ENCODE results near the gene GCG. TPM values are rescaled to one million over a fixed set of nuclear protein-coding genes. Genes with fewer than 3 reads are reported as not detected.

Gene GCG
- total RNA-seq, 1 donor from 2014 or later = not detected

DNA sequence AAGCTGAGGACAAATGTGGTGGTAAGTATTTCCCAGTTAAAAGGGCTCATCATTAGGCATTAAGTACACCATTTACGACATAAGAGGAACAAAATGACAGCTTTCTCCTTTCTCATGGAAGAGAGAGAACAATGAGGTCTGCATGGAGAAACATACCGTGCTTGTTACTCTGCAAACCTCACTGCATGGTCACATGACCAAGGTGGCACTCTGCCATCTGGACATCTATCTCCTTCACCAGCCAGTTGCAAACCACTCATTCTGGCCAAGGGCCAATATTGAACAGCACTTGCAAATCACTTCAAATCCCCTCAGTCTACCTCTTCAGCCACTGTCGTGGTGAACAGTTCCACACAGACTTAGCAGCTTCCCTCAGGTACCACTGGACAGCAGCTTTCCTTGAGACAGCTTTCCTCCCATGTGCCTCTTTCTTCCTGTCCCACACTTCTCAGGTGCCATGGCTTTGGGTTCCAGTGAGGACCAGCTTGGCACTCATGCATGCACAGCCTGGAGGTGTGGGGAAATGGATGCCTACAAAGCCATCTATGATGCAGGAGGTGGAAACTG is 48.5 kb downstream of the GCG start:
- Mint-ChIP-seq H3K27ac (ENCODE audit: unreplicated experiment) (no peak overlapping the region), H3K27me3 (ENCODE audit: unreplicated experiment) (peaks cover 42% of the 10 kb centered on the region), H3K4me1 (ENCODE audit: unreplicated experiment) (no peaks in the 10 kb centered on the region), H3K36me3 (ENCODE audit: unreplicated experiment) (no peaks in the 10 kb centered on the region), H3K4me3 (ENCODE audit: unreplicated experiment) (no peak overlapping the region), H3K9me3 (ENCODE audit: unreplicated experiment) (no peaks in the 10 kb centered on the region)
- no peak for TF ChIP-seq CTCF (IDR thresholded peaks at IDR 0.05)
- no peak for DNase-seq (ENCODE audit: extremely low spot score, unreplicated experiment)

DNA sequence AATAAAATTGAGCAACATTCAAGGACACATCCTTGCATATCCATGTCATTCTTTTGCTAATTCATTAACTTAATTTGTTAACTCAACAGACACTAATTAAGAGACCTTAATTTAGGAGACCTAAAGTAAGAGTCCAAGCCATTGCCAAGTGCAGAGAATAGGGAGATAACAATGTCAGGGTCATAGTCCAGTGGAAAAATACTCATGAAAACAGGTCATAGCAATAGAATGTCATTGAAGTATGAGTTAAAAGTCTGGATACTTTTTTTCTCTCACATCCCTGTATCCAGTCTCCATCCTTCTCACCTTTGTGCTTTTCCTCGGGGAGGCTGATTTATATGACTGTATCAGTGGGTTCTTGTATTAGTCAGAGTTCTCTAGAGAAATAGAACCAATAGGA is 51.5 kb downstream of the GCG start:
- TF ChIP-seq CTCF (IDR thresholded peaks at IDR 0.05) = no peak
- peaks cover 27% of the 10 kb centered on the region for H3K27me3 Mint-ChIP-seq (ENCODE audit: unreplicated experiment)

DNA sequence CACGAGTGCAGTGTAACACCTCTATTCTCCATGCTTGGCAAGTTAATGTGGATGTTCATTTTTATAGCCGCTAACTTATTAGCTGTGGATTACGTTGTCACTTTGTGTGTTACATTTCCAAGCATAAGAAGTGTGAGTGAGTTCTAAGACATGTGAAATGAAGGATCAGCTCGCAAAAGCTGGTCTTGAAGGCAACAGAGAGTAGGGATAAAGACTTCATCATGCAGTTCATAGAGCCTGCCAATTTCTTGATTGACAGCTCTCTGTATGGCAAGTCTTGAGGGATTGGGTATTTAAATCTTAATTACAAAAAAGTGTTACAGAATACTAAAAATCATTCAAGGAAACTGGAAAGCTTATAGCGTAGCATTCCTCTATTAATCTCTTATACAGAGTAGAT is 52.2 kb downstream of the GCG start:
- Mint-ChIP-seq H3K36me3 (ENCODE audit: unreplicated experiment) (no peaks in the 10 kb centered on the region), H3K27me3 (ENCODE audit: unreplicated experiment) (peaks cover 23% of the 10 kb centered on the region), H3K4me3 (ENCODE audit: unreplicated experiment) (no peak overlapping the region), H3K27ac (ENCODE audit: unreplicated experiment) (no peak overlapping the region), H3K9me3 (ENCODE audit: unreplicated experiment) (no peaks in the 10 kb centered on the region), H3K4me1 (ENCODE audit: unreplicated experiment) (no peaks in the 10 kb centered on the region)
- DNase-seq (ENCODE audit: extremely low spot score, unreplicated experiment) = no peak
- TF ChIP-seq CTCF (IDR thresholded peaks at IDR 0.05) = no peak

More for the DNA sequence above, 51.5 kb downstream of the GCG start:
- DNase-seq (ENCODE audit: extremely low spot score, unreplicated experiment) = no peak
- H3K27ac Mint-ChIP-seq (ENCODE audit: unreplicated experiment) = no peak overlapping the region
- H3K4me3 Mint-ChIP-seq (ENCODE audit: unreplicated experiment) = no peak overlapping the region
- H3K4me1 Mint-ChIP-seq (ENCODE audit: unreplicated experiment) = no peaks in the 10 kb centered on the region
- no peaks in the 10 kb centered on the region for H3K36me3 Mint-ChIP-seq (ENCODE audit: unreplicated experiment)
- no peaks in the 10 kb centered on the region for H3K9me3 Mint-ChIP-seq (ENCODE audit: unreplicated experiment)

Other genes with a start within 250 kb of the GCG start
- gene DPP4, start 78.0 kb downstream of the GCG start, total RNA-seq = not detected in 2 replicates
- gene FAP, start 91.2 kb upstream of the GCG start, total RNA-seq = 36.4 and 38.1 TPM in 2 replicates
- gene IFIH1, start 166.4 kb upstream of the GCG start, total RNA-seq = 5.4 and 6.4 TPM in 2 replicates
- gene GCA, start 191.9 kb upstream of the GCG start, total RNA-seq = 3.9 and 4.0 TPM in 2 replicates